Endothelial cell of umbilical vein (primary cell): ENCODE measurements around the gene SYTL1.
A peak's percentile ranks its signal among the peaks of the same experiment; 100 is the strongest.

ENCODE experiments used
- CTCF ChIP-seq, 2 donors: IDR thresholded peaks; 1 replicate in 1 of 2; 2 replicates in 1 of 2; pipeline ENCODE4 v1.5.1; 2011; ENCODE audit warnings: low read length in 2 of 2, mild to moderate bottlenecking in 2 of 2, moderate library complexity in 2 of 2, control low read depth in 1 of 2, inconsistent platforms in 1 of 2, low read depth in 1 of 2; ENCODE audit not compliant: insufficient read depth in 1 of 2; ENCODE audit errors: extremely low read depth in 1 of 2
- EZH2 ChIP-seq: IDR thresholded peaks from 2 replicates; pipeline ENCODE4 v1.6.1; 2012; ENCODE audit warnings: borderline replicate concordance, low read depth, mild to moderate bottlenecking, moderate library complexity, low read length, inconsistent platforms; ENCODE audit not compliant: severe bottlenecking
- POLR2AphosphoS5 ChIP-seq: IDR thresholded peaks from 2 replicates; pipeline ENCODE4 v1.6.1; 2012; ENCODE audit warnings: low read depth, mild to moderate bottlenecking, control low read depth, low read length, moderate library complexity; ENCODE audit not compliant: insufficient read depth

GRCh38 chr1:27300341-27301051 lies 41.3 kb upstream of the SYTL1 start:
- TF ChIP-seq EZH2, result no peak
- peak; percentile 95 to 98 for TF ChIP-seq CTCF (IDR thresholded peaks at IDR 0.05; ENCODE audit: extremely low read depth in 1 of 2, insufficient read depth in 1 of 2, low read depth in 1 of 2, low read length in 2 of 2)
- TF ChIP-seq POLR2AphosphoS5, result no peak
